Gastroesophageal sphincter (tissue), 4 donors: ENCODE measurements around the gene PTGDR. TPM values are rescaled to one million over a fixed set of nuclear protein-coding genes. Genes with fewer than 3 reads are reported as not detected.

Experiments used
- ATAC-seq: fragments of 150-250 bp; one replicate; pipeline ENCODE4 v1.9.1; 2016; ENCODE audit warnings: mild to moderate bottlenecking, moderate library complexity
- H3K27ac ChIP-seq, 4 donors: fragments of 200-600 bp; sonication (generic) in 3 of 4; 1 replicate in 3 of 4; 2 replicates in 1 of 4; pipeline ENCODE4 v1.5.1; 2016 to 2019
- H3K27me3 ChIP-seq: fragments of 200-600 bp; sonication (generic); one replicate; pipeline ENCODE4 v1.5.1; 2019
- H3K36me3 ChIP-seq, 2 donors: fragments of 200-600 bp; sonication (generic); one replicate each; pipeline ENCODE4 v1.5.1; 2019; ENCODE audit warnings: control low read depth in 1 of 2
- H3K4me1 ChIP-seq, 3 donors: fragments of 200-600 bp; sonication (generic); 1 replicate in 2 of 3; 2 replicates in 1 of 3; pipeline ENCODE4 v1.5.1; 2016 to 2019; ENCODE audit warnings: control low read depth in 2 of 3
- H3K4me3 ChIP-seq, 2 donors: fragments of 200-600 bp; sonication (generic); one replicate each; pipeline ENCODE4 v1.5.1; 2019; ENCODE audit warnings: mild to moderate bottlenecking in 1 of 2, moderate library complexity in 1 of 2
- H3K9me3 ChIP-seq, 3 donors: fragments of 200-600 bp; sonication (generic); one replicate each; pipeline ENCODE4 v1.5.1; 2017 to 2019; ENCODE audit warnings: control low read depth in 2 of 3
- CTCF ChIP-seq, 4 experiments: fragments of 200-600 bp in 2 of 4; fragments of 450-650 bp in 2 of 4; sonication (generic) in 1 of 4; IDR thresholded peaks; one replicate each; pipeline ENCODE4 v1.5.1; 2017 to 2019; ENCODE audit warnings: antibody characterized with exemption in 4 of 4, mild to moderate bottlenecking in 2 of 4, moderate library complexity in 2 of 4
- EP300 ChIP-seq: sonication (generic); formaldehyde crosslinking; IDR thresholded peaks from one replicate; pipeline ENCODE4 v1.6.1; 2017; ENCODE audit warnings: antibody characterized with exemption, mild to moderate bottlenecking
- POLR2A ChIP-seq, 2 donors: fragments of 450-650 bp; IDR thresholded peaks; one replicate each; pipeline ENCODE4 v1.6.1; 2017; ENCODE audit warnings: antibody characterized with exemption in 2 of 2, mild to moderate bottlenecking in 2 of 2, moderate library complexity in 1 of 2
- POLR2AphosphoS5 ChIP-seq: sonication (generic); formaldehyde crosslinking; IDR thresholded peaks from one replicate; pipeline ENCODE4 v1.6.1; 2017; ENCODE audit warnings: antibody characterized with exemption
- WGBS, 2 donors: methylation state at CpG; one replicate each; pipeline ENCODE4 v1.1.5; 2018; ENCODE audit warnings: low coverage in 1 of 2; 5-methylcytosine and 5-hydroxymethylcytosine counted together
- total RNA-seq, 4 donors: library from RNA; depleted of rRNA; stranded (reverse); fragments of >200 nt; gene quantifications; one replicate each; pipeline ENCODE4 v1.1.0, GENCODE V29; 2016

PTGDR gene
- total RNA-seq, 4 donors from 2014 or later = 0.50 to 2.0 (median 0.90) TPM

DNA sequence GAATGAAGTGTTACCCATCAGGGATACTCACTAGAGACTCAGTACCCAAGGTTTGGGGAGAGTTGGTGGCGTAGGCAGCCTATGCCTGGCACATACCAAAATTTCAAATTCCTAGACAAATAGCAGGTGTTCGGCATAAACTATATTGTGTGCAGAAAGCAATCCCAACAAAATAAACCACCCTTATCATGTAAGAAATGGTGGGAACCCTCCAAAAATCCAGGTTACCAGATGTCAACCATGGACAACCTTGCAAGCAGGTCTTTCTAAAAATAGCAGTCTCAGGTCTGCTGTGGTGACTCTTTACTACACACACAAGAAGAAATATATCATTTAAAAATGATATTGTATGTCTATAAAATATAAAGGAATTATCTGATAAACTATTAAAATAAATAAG lies 28.9 kb downstream of the PTGDR start:
- H3K36me3 ChIP-seq = no peaks in the 10 kb centered on the region
- 71% methylated on average over 1 of the region's 2 CpGs; no CpG with 5 or more reads in 1 of the 2 donors for WGBS, 2 donors
- ATAC-seq = no peak
- H3K9me3 ChIP-seq = no peaks in the 10 kb centered on the region
- no peak overlapping the region for H3K4me3 ChIP-seq
- H3K27me3 ChIP-seq = no peaks in the 10 kb centered on the region
- no peaks in the 10 kb centered on the region for H3K4me1 ChIP-seq
- TF ChIP-seq EP300 (no peak), POLR2AphosphoS5 (no peak), CTCF (IDR thresholded peaks at IDR 0.05) (no peak)
- no peak overlapping the region for H3K27ac ChIP-seq

GRCh38 chr14:52298795-52299194 lies 31.3 kb downstream of the PTGDR start:
- TF ChIP-seq CTCF (IDR thresholded peaks at IDR 0.05) (no peak), EP300 (no peak), POLR2A (IDR thresholded peaks at IDR 0.05) (no peak), POLR2AphosphoS5 (no peak)
- Histone ChIP-seq H3K4me1 (no peaks in the 10 kb centered on the region), H3K4me3 (no peak overlapping the region), H3K9me3 (no peaks in the 10 kb centered on the region), H3K36me3 (no peaks in the 10 kb centered on the region), H3K27ac (no peak overlapping the region), H3K27me3 (no peaks in the 10 kb centered on the region)
- 87 to 93% methylated on average over 7 to 9 of the region's 10 CpGs for WGBS, 2 donors
- no peak for ATAC-seq

DNA sequence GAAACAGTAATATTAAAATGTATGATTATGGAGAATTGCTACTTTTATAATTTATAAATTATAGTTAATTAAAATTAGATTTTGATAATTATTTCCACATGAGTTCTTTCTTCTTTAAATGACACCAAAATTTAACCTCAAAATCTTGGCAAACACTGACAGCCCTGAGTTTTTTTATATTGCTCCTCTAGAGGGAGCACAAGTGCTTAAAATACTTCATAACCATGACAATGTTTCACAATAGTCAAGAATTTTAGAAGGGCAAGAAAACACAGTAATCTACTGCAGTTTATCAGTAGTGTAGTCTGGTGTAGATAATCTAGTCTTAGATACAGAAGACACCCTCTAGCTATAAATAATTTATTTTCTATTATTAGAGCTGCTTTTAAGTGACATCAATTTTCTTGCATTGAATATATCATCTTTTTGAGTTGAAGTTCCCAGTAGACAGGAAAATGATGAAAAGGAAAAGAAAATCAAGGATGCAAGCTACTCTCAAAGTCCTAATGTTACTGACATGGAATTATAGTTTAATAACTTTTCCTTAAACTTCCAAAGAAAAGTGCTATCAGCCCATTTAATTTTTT lies 32.3 kb downstream of the PTGDR start:
- Histone ChIP-seq H3K4me1 (no peaks in the 10 kb centered on the region), H3K9me3 (no peaks in the 10 kb centered on the region), H3K36me3 (no peaks in the 10 kb centered on the region), H3K27me3 (no peaks in the 10 kb centered on the region), H3K27ac (no peak overlapping the region), H3K4me3 (no peak overlapping the region)
- ATAC-seq = no peak
- peak; percentile 52 to 78 (median 72) for TF ChIP-seq CTCF (IDR thresholded peaks at IDR 0.05)
- no peak for TF ChIP-seq EP300
- TF ChIP-seq POLR2AphosphoS5 = peak; percentile 17

DNA sequence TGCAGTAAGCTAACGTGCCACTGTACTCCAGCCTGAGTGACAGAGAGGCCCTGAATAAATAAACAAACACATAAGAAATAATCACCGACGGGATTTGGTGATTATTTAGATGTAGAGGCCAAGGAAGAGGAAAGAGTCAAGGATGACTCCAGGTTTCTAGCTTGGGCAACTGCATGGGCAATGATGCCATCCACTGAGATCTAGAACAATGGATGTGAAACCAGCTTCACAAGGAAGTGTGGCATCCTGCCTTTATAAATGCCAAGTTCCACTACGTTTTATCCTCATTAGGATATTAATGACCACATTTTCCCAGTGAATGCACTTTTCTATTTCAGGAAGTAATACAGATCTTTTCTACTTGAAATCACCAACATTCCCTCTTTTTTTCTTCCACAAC lies 35.7 kb downstream of the PTGDR start:
- 62 to 74% methylated on average over 2 to 4 of the region's 4 CpGs for WGBS, 2 donors
- TF ChIP-seq EP300 (no peak), POLR2AphosphoS5 (no peak), POLR2A (IDR thresholded peaks at IDR 0.05) (no peak), CTCF (IDR thresholded peaks at IDR 0.05) (no peak)
- H3K9me3 ChIP-seq = no peaks in the 10 kb centered on the region
- no peak overlapping the region for H3K27ac ChIP-seq
- no peak overlapping the region for H3K4me3 ChIP-seq
- no peaks in the 10 kb centered on the region for H3K27me3 ChIP-seq
- H3K36me3 ChIP-seq = no peaks in the 10 kb centered on the region
- H3K4me1 ChIP-seq = no peaks in the 10 kb centered on the region
- ATAC-seq = no peak

DNA sequence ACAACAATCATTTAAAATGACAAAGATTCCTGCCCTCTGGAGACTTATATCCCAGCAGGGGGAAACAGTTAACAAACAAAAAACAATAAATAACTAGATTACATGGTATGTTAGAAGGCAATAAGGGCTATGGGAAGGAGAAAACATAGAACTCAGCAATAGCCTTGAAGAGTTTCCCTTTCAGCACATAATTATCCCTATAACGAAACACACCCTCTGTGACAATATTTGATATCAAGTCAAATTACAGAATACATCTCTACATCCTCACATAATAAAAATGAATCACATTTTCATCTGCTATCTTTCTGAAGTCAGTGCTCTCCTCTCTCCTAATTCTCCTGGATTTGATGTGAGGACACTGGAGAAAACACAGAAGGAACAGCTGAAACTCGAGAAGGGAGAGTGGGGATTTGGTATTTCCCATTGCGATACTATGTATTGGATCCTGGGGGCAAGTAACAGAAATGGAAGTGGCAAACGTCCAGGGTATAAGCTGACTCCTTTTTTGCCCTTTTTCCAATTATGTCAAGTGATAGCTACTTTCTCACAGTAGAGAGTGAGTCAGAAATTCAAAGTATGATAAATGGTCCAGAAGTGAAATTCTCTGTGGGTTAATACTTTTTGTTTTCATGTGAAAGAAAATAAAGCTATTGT lies 36.9 kb downstream of the PTGDR start:
- WGBS, 2 donors = 81 to 89% methylated on average over 4 of the region's 4 CpGs
- ATAC-seq = no peak
- Histone ChIP-seq H3K27me3 (peaks cover 2% of the 10 kb centered on the region), H3K36me3 (no peaks in the 10 kb centered on the region), H3K9me3 (no peaks in the 10 kb centered on the region), H3K4me3 (no peak overlapping the region), H3K4me1 (no peaks in the 10 kb centered on the region), H3K27ac (no peak overlapping the region)
- no peak for TF ChIP-seq EP300
- TF ChIP-seq POLR2A (IDR thresholded peaks at IDR 0.05) = no peak
- TF ChIP-seq POLR2AphosphoS5 = no peak
- TF ChIP-seq CTCF (IDR thresholded peaks at IDR 0.05) = no peak
